HepG2 (cell line): ENCODE measurements around the gene SERTAD1. TPM values are rescaled to one million over a fixed set of nuclear protein-coding genes. Genes with fewer than 3 reads are reported as not detected.

Experiments used
- ASH2L ChIP-seq: fragments of 300-600, 200-600 bp; sonication (generic); IDR thresholded peaks from 2 replicates; pipeline ENCODE4 v1.7.0; 2017; ENCODE audit warnings: low read depth, mild to moderate bottlenecking, moderate library complexity, mixed read lengths, low read length; ENCODE audit not compliant: insufficient read length
- GATAD2A ChIP-seq: IDR thresholded peaks from 2 replicates; pipeline ENCODE4 v1.6.1; 2016
- HNF4A ChIP-seq: sonication (generic); formaldehyde crosslinking; IDR thresholded peaks from 2 replicates; pipeline ENCODE4 v1.4.0; 2020; ENCODE audit warnings: missing genetic modification reagents
- IKZF1 ChIP-seq: fragments of 450-650 bp; IDR thresholded peaks from 2 replicates; pipeline ENCODE4 v1.7.1; 2016
- KDM6A ChIP-seq: IDR thresholded peaks from 2 replicates; pipeline ENCODE4 v1.6.1; 2016; ENCODE audit warnings: low read depth
- NCOR1 ChIP-seq: fragments of 200-600 bp; sonication (generic); IDR thresholded peaks from 2 replicates; pipeline ENCODE4 v1.7.0; 2017; ENCODE audit warnings: antibody characterized with exemption, low read length, borderline replicate concordance
- PHB2 ChIP-seq: fragments of 450-650 bp; IDR thresholded peaks from 2 replicates; pipeline ENCODE4 v1.6.1; 2018; ENCODE audit not compliant: partially characterized antibody
- PRMT3 ChIP-seq: sonication (generic); formaldehyde crosslinking; IDR thresholded peaks from 2 replicates; pipeline ENCODE4 v1.8.1; 2022; ENCODE audit warnings: low read depth, mild to moderate bottlenecking, moderate library complexity, missing genetic modification reagents, borderline replicate concordance
- PRPF4 ChIP-seq: fragments of 200-400 bp; formaldehyde crosslinking; IDR thresholded peaks from 2 replicates; pipeline ENCODE4 v1.6.1; 2016; ENCODE audit warnings: low read length, low read depth; ENCODE audit not compliant: poor library complexity, severe bottlenecking
- REL ChIP-seq: sonication (generic); formaldehyde crosslinking; conservative IDR thresholded peaks from 2 replicates; pipeline ENCODE4 v1.8.0; 2022; ENCODE audit warnings: mild to moderate bottlenecking, missing genetic modification reagents, moderate library complexity
- SNAI1 ChIP-seq: sonication (generic); formaldehyde crosslinking; IDR thresholded peaks from 2 replicates; pipeline ENCODE4 v1.5.0; 2020; ENCODE audit warnings: mild to moderate bottlenecking, missing genetic modification reagents, borderline replicate concordance
- SP1 ChIP-seq, 2 experiments: fragments of 450-650 bp in 1 of 2; sonication (generic) in 1 of 2; formaldehyde crosslinking in 1 of 2; IDR thresholded peaks; 2 replicates each; pipeline versions ENCODE4 v1.4.0 to v1.6.1; 2016 to 2020; ENCODE audit warnings: missing genetic modification reagents in 1 of 2
- ZNF326 ChIP-seq: sonication (generic); formaldehyde crosslinking; IDR thresholded peaks from 2 replicates; pipeline ENCODE4 v1.4.0; 2020; ENCODE audit warnings: missing genetic modification reagents, borderline replicate concordance
- ZNF790 ChIP-seq: sonication (generic); formaldehyde crosslinking; IDR thresholded peaks from 2 replicates; pipeline ENCODE4 v1.8.0; 2022; ENCODE audit warnings: missing genetic modification reagents, mild to moderate bottlenecking, borderline replicate concordance
- polyA plus RNA-seq, 8 experiments: library from polyadenylated mRNA; depleted of rRNA in 3 of 8; stranded (reverse) in 7 of 8; unstranded in 1 of 8; fragments of >200 nt; fragmentation: Illumina TruSeq in 4 of 8; extraction: Trizol in 4 of 8; gene quantifications; 2 replicates each; pipeline versions ENCODE4 v1.2.1 to v1.2.3, GENCODE V29; 2011 to 2016; ENCODE audit warnings: low read depth in 4 of 8, missing spikeins in 1 of 8, mixed read lengths in 1 of 8; ENCODE audit not compliant: insufficient read depth in 1 of 8
- total RNA-seq, 5 experiments: library from RNA; depleted of rRNA; stranded (reverse); fragments of >200 nt; fragmentation: Illumina TruSeq; extraction: Trizol; gene quantifications; 2 replicates each; pipeline ENCODE4 v1.2.3, GENCODE V29; 2016; ENCODE audit warnings: low read depth in 1 of 5
- TF ChIP-seq, protein P1 (sequence below): sonication (generic); formaldehyde crosslinking; conservative IDR thresholded peaks from 2 replicates; pipeline ENCODE4 v1.8.0; 2022; ENCODE audit warnings: mild to moderate bottlenecking, moderate library complexity, missing genetic modification reagents
- TF ChIP-seq, protein P2 (sequence below), 2 experiments: sonication (generic) in 1 of 2; formaldehyde crosslinking in 1 of 2; IDR thresholded peaks; 2 replicates each; pipeline versions ENCODE4 v1.6.1 to v1.9.0; 2014 to 2022; ENCODE audit warnings: antibody characterized with exemption in 1 of 2, borderline replicate concordance in 1 of 2, inconsistent platforms in 1 of 2, low read depth in 1 of 2, missing genetic modification reagents in 1 of 2

The SERTAD1 gene
- total and polyA plus RNA-seq, 2 of the 13 experiments (the other 11 are each of a cell fraction or from before 2014, with no cell fraction given), result 4.3 to 4.5 TPM

DNA sequence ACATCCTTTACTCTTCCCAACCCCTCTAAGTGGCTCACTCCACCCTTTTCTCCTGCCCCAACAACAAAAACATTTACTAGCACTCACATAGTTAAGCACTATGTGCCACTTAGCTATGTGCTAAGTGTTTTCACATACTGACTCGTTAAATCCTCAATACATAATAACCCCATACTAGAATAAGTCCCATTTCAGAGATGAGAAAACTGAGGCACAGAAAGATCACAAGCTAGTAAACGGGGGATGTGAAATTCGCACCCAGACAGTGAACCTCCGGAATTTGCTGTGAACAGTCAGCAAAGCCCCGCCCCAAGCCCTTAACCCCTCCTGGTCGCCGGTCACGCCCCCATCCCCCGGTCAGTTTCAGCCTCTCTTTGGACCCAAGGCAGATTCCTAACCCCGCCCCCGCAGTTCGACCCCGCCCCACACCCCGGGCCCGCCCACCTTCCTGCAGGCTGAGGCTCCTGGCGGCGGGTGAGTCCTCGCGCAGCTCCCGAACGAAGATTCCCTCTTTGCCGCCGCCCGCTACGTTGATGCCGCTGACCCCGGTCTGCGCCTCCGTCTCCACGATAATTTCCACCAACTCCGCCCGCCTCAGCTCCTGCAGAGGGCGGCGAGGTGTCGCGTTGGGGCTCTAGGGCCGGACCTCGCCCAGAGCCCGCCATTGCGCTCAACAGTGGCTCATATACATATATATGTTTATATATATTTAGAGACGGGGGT is 22.4 kb downstream of the SERTAD1 start (continued):
- TF ChIP-seq, protein P1, sequence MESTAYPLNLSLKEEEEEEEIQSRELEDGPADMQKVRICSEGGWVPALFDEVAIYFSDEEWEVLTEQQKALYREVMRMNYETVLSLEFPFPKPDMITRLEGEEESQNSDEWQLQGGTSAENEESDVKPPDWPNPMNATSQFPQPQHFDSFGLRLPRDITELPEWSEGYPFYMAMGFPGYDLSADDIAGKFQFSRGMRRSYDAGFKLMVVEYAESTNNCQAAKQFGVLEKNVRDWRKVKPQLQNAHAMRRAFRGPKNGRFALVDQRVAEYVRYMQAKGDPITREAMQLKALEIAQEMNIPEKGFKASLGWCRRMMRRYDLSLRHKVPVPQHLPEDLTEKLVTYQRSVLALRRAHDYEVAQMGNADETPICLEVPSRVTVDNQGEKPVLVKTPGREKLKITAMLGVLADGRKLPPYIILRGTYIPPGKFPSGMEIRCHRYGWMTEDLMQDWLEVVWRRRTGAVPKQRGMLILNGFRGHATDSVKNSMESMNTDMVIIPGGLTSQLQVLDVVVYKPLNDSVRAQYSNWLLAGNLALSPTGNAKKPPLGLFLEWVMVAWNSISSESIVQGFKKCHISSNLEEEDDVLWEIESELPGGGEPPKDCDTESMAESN (CRISPR knock-in tag), result no peak
- TF ChIP-seq PRMT3 (no peak), IKZF1 (no peak), ZNF790 (CRISPR knock-in tag) (0 out of 2 replicates have a peak, but pooled peaks have one; percentile 54), PHB2 (no peak), ZNF326 (no peak), GATAD2A (no peak), REL (CRISPR knock-in tag) (no peak), PRPF4 (no peak), SNAI1 (CRISPR knock-in tag) (no peak), SP1 (IDR thresholded peaks at IDR 0.05) (no peak), SP1 (CRISPR knock-in tag; IDR thresholded peaks at IDR 0.05) (peak; percentile 41; the same call in 1 of the 2 replicates), NCOR1 (peak; percentile 51; the same call in 1 of the 2 replicates), KDM6A (no peak), HNF4A (CRISPR knock-in tag) (peak; percentile 36; the same call in 1 of the 2 replicates), ASH2L (peak; percentile 18)
- TF ChIP-seq, protein P2, sequence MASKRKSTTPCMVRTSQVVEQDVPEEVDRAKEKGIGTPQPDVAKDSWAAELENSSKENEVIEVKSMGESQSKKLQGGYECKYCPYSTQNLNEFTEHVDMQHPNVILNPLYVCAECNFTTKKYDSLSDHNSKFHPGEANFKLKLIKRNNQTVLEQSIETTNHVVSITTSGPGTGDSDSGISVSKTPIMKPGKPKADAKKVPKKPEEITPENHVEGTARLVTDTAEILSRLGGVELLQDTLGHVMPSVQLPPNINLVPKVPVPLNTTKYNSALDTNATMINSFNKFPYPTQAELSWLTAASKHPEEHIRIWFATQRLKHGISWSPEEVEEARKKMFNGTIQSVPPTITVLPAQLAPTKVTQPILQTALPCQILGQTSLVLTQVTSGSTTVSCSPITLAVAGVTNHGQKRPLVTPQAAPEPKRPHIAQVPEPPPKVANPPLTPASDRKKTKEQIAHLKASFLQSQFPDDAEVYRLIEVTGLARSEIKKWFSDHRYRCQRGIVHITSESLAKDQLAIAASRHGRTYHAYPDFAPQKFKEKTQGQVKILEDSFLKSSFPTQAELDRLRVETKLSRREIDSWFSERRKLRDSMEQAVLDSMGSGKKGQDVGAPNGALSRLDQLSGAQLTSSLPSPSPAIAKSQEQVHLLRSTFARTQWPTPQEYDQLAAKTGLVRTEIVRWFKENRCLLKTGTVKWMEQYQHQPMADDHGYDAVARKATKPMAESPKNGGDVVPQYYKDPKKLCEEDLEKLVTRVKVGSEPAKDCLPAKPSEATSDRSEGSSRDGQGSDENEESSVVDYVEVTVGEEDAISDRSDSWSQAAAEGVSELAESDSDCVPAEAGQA (IDR thresholded peaks at IDR 0.05; ENCODE audit: low read depth), result no peak
- TF ChIP-seq, protein P2 (CRISPR knock-in tag; IDR thresholded peaks at IDR 0.05; ENCODE audit: borderline replicate concordance), result no peak
